SK-N-MC (cell line): ENCODE results near the gene CXADR.

Experiments
- DNase-seq: peaks from one replicate; pipeline ENCODE4 v3.0.0-alpha.2; 2011; ENCODE audit warnings: low read depth, low spot score
- H3K27ac ChIP-seq: fragments of 200-600 bp; sonication (generic); 2 replicates; pipeline ENCODE4 v1.5.1; 2016; ENCODE audit warnings: mixed run types
- H3K36me3 ChIP-seq: fragments of 200-600 bp; sonication (generic); 2 replicates; pipeline ENCODE4 v1.6.1; 2017; ENCODE audit warnings: antibody characterized with exemption, low read length, mixed read lengths; ENCODE audit not compliant: insufficient read depth
- H3K4me3 ChIP-seq: fragments of 200-600 bp; sonication (generic); 2 replicates; pipeline ENCODE4 v1.5.1; 2016
- H3K9ac ChIP-seq: fragments of 200-600 bp; sonication (generic); 2 replicates; pipeline ENCODE4 v1.8.0; 2017; ENCODE audit warnings: mixed run types, mixed read lengths; ENCODE audit not compliant: insufficient read length
- H3K9me3 ChIP-seq: fragments of 200-600 bp; sonication (generic); 2 replicates; pipeline ENCODE4 v1.6.1; 2017; ENCODE audit warnings: low read depth, mild to moderate bottlenecking, antibody characterized with exemption, low read length, moderate library complexity, mixed read lengths
- EZH2 ChIP-seq: fragments of 200-600 bp; sonication (generic); IDR thresholded peaks from one replicate; pipeline ENCODE4 v1.6.1; 2017; ENCODE audit warnings: antibody characterized with exemption
- FOXP2 ChIP-seq: optimal IDR thresholded peaks from 2 replicates; pipeline ENCODE3; 2011; ENCODE audit warnings: mild to moderate bottlenecking, moderate library complexity; ENCODE audit not compliant: insufficient read depth; ENCODE audit errors: extremely low read length, control extremely low read depth
- POLR2AphosphoS5 ChIP-seq: IDR thresholded peaks from 2 replicates; pipeline ENCODE4 v1.6.1; 2012; ENCODE audit warnings: mild to moderate bottlenecking, low read depth, low read length, borderline replicate concordance

The CXADR gene

DNA sequence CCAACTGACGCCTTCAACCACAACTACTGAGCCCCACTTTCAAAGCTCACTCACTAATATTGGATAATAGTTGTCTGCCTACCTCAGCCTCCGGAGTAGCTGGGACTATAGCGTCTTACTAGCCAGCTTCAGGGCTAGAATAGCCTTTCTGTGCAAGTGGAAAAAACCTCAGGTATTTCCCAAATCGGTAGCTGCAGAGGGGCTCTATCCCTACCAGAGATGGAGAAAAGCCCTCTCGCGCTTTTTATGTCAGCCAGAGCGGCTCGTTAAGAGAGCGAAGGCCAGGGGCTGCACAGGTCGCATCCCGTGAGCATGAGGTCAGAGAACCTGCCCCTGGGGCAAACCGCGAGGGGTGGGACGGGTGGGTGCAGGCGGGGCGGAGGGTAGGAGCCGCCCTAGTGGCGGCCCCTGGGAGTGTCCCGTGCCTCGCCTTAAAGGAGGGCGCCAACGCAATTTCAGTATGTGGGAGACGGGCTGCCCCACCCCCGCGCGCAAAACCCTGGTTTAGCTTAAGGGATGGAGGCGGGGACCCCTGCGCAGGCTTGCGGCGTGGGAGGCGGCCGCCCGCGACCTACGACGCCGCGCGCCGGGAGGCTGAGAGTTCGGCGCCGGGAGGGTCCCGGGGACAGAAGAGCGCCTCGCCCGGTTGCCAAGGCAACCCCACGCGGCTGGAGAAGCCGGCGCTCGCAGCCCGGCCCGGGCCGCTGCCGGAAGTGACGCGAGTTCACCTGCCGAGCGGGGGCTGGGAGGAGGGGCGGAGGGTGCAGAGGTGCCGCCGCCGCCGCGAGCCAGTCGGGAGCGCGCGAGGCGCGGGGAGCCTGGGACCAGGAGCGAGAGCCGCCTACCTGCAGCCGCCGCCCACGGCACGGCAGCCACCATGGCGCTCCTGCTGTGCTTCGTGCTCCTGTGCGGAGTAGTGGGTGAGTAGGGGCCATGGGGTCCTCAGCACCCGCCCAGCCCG is at the start of gene CXADR:
CXADR (plus strand) TSS at position 791 of the 961 bp plus-strand sequence; CDS start at position 878, 87 bp downstream.
- no peak for DNase-seq
- Histone ChIP-seq H3K36me3 (no peaks in the 10 kb centered on the region), H3K27ac (peak within 1 kb of the TSS; percentile 89), H3K9ac (peak within 1 kb of the TSS; percentile 80), H3K4me3 (peak within 1 kb of the TSS; percentile 97), H3K9me3 (no peaks in the 10 kb centered on the region)
- TF ChIP-seq EZH2: no peak
- TF ChIP-seq FOXP2: peak; percentile 26
- TF ChIP-seq POLR2AphosphoS5: peak; percentile 67

DNA sequence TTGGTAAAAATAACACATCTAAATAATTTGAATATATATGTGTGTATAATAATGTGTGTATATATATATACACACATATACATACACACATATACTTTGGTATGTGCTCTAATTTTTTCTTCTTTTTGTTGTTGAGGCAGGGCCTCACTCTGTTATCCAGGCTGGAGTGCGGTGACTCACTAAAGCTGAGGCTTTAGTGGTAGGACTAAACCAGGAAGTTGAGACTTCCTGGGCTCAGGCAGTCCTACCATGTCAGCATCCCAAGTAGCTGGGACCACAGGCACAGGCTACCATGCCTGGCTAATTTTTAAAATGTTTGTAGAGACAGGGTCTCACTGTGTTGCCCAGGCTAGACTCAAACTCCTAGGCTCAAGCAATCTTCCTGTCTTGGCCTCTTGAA is 46.7 kb upstream of the CXADR start:
- TF ChIP-seq FOXP2: no peak
- TF ChIP-seq POLR2AphosphoS5: no peak
- TF ChIP-seq EZH2: no peak
- no peak for DNase-seq
- Histone ChIP-seq H3K27ac (no peak overlapping the region), H3K9ac (no peak overlapping the region), H3K4me3 (no peak overlapping the region), H3K36me3 (no peaks in the 10 kb centered on the region), H3K9me3 (no peaks in the 10 kb centered on the region)

DNA sequence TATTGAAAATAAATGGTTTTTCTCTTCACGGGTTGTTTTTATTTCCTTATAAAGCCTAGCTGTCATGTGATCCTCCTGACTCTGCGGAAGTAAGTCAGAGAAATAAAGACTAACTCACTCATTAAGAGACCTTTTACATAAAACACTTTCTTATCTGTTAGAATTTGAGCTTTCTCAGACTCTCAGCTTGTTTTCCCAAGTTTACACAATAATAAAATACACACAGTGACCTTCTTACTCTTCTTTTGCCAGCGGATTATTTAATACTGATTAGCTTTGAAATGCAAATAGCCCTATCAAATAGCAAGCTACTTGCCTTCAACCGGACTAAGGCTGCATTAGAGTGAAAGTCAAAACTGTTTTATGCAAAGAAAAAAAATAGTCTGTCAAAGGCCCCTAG is 45.5 kb upstream of the CXADR start:
- no peak for DNase-seq
- TF ChIP-seq EZH2 (no peak), POLR2AphosphoS5 (no peak), FOXP2 (no peak)
- H3K4me3 ChIP-seq: no peak overlapping the region
- H3K9ac ChIP-seq: no peak overlapping the region
- no peaks in the 10 kb centered on the region for H3K9me3 ChIP-seq
- no peak overlapping the region for H3K27ac ChIP-seq
- H3K36me3 ChIP-seq: no peaks in the 10 kb centered on the region

DNA sequence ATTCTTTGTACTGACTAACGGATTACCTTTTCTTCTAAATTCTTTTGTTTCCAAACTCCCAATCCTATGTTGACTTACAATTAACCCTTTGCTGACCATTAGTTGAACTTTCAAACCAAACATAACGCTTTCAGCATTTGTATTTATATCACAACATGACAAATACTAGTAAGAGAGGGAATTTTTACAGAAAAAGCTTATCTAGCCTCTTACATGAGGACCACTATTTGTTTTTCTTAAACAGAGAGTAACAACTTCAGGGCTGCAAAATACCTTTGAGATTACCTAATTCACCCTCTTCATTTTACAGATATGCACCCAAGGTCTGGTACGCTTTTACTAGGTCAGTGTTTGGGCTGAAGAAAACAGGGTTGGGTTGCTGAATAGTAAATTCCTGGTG is 45.0 kb upstream of the CXADR start:
- Histone ChIP-seq H3K4me3 (no peak overlapping the region), H3K9me3 (no peaks in the 10 kb centered on the region), H3K27ac (no peak overlapping the region), H3K36me3 (no peaks in the 10 kb centered on the region), H3K9ac (no peak overlapping the region)
- no peak for DNase-seq
- no peak for TF ChIP-seq FOXP2
- TF ChIP-seq EZH2: no peak
- no peak for TF ChIP-seq POLR2AphosphoS5

DNA sequence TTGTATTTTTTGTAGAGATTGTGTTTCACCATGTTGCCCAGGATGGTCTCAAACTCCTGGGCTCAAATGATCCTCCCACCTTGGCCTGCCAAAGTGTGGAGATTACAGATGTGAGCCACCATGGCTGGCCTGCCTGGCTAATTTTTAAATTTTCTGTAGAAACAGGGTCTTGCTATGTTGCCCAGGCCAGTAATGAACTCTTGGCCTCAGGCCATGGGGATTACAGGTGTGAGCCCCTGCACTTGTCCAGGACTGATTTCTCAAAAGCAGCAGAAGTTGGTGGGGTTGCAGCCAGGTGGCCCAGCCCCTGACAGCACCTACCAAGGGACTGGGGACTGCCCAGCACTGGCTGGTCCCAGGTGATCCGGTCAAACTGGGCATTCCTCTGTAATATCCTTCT is 44.1 kb upstream of the CXADR start:
- H3K9ac ChIP-seq: no peak overlapping the region
- H3K27ac ChIP-seq: no peak overlapping the region
- no peak overlapping the region for H3K4me3 ChIP-seq
- H3K36me3 ChIP-seq: no peaks in the 10 kb centered on the region
- DNase-seq: no peak
- no peak for TF ChIP-seq FOXP2
- no peak for TF ChIP-seq EZH2
- TF ChIP-seq POLR2AphosphoS5: no peak
- no peaks in the 10 kb centered on the region for H3K9me3 ChIP-seq

DNA sequence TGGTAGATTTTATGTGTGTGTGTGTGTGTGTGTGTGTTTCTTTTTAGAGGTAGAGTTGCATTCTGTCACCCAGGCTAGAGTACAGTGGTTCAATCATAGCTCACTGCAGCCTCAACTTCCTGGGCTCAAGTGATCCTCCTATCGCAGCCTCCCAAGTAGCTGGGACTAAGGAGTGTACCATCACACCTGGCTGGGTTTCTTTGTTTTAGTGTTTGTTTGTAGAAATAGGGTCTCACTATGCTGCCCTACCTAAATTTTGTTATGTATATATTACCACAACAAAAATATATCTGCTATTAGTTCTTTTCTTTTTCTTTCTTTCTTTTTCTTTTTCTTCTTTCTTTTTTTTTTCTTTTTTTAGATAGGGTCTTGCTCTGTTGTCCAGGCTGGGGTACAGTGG is 43.1 kb upstream of the CXADR start:
- Histone ChIP-seq H3K36me3 (no peaks in the 10 kb centered on the region), H3K27ac (no peak overlapping the region), H3K9ac (no peak overlapping the region), H3K4me3 (no peak overlapping the region), H3K9me3 (no peaks in the 10 kb centered on the region)
- TF ChIP-seq EZH2 (no peak), FOXP2 (no peak), POLR2AphosphoS5 (no peak)
- no peak for DNase-seq

DNA sequence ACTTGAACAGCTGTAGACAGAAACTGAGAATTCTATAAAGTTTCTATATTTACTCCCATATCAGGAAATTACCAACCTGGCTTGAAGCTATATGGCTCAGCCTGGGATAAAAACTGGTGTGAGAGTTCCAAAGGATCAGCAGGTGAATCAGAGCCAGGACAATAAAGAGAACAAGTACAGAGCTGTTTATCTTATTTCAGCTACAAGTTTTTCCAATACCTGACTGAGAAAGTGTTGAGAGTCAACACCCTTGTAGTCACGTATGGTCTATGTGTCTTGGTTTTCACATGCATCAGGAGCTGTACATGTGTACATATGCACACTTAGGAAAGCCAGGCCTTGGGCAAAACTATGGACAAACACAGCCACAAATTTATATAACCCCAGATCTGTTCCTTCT is 40.7 kb upstream of the CXADR start:
- TF ChIP-seq POLR2AphosphoS5 (no peak), EZH2 (no peak), FOXP2 (no peak)
- Histone ChIP-seq H3K9me3 (no peaks in the 10 kb centered on the region), H3K27ac (no peak overlapping the region), H3K9ac (no peak overlapping the region), H3K4me3 (no peak overlapping the region), H3K36me3 (no peaks in the 10 kb centered on the region)
- DNase-seq: no peak

DNA sequence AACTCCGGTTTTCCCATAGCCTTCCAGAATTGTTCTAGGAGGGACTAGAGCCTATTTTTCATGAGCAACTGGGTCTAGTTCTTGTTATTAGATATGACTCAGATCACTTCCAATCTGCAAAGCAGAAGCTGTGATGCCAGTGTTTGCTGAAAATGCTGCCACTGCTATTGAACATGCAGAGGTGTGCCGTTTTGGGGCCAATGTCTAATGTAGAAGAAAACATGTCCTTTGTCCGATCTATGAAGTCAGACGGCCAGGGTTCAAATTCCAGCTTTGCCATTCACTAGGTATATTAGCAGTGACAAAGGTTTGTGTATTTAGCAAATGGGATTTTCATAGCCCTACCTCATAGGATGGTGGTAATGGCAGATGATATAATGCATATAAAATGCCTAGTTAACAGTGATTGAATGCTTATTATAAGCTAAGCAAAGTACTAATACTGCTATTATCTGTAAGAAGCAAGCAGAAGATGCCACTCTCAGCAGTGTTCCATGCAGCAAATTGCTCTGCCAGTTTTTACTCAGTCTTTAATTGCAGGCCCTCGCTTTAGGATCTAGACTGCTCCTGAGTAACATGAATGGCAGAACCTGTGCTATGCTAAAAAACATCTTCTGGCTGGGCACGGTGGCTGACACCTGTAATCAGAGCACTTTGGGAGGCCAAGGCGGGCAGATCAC is 40.1 kb upstream of the CXADR start:
- no peaks in the 10 kb centered on the region for H3K36me3 ChIP-seq
- no peak for TF ChIP-seq EZH2
- TF ChIP-seq FOXP2: no peak
- no peak overlapping the region for H3K27ac ChIP-seq
- H3K9me3 ChIP-seq: no peaks in the 10 kb centered on the region
- no peak for DNase-seq
- H3K4me3 ChIP-seq: no peak overlapping the region
- no peak overlapping the region for H3K9ac ChIP-seq
